Measurements from ENCODE around the gene DGKQ.
"Not testable (repeated sequence)": the region's sequence is repeated elsewhere in the genome, so short reads cannot be mapped to it uniquely, and the experiment has no call there.

Gene DGKQ

DNA sequence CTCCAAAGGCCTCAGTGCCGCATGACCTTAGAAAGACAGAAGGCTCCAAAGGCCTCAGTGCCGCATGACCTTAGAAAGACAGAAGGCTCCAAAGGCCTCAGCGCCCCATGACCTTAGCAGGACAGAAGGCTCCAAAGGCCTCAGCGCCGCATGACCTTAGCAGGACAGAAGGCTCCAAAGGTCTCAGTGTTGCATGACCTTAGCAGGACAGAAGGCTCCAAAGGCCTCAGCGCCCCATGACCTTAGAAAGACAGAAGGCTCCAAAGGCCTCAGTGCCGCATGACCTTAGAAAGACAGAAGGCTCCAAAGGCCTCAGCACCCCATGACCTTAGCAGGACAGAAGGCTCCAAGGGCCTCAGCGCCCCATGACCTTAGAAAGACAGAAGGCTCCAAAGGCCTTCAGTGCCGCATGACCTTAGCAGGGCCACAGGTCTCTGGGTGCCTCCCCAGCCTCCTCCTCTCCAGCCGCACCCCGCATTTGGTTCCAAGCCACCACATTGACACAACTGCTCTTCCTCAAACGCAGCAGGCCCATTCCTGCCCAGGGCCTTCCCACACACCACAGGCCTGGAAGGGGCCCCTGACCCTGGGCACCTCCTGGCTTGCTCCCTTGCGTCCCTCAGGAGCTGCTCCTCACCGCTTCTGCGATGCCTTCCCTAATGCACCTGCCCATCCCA is 54.2 kb downstream of the DGKQ start:
- not testable (repeated sequence) for DNase-seq

DNA sequence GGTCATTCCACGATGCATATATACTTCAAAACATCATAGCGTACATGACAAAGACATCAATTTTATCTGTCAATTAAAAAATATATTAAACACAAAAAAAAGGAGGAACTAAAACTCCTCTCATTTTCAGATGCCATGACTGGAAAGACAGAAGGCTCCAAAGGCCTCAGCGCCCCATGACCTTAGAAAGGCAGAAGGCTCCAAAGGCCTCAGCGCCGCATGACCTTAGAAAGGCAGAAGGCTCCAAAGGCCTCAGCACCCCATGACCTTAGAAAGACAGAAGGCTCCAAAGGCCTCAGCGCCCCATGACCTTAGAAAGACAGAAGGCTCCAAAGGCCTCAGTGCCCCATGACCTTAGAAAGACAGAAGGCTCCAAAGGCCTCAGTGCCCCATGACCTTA is 54.8 kb downstream of the DGKQ start:
- not testable (repeated sequence) for DNase-seq

DNA sequence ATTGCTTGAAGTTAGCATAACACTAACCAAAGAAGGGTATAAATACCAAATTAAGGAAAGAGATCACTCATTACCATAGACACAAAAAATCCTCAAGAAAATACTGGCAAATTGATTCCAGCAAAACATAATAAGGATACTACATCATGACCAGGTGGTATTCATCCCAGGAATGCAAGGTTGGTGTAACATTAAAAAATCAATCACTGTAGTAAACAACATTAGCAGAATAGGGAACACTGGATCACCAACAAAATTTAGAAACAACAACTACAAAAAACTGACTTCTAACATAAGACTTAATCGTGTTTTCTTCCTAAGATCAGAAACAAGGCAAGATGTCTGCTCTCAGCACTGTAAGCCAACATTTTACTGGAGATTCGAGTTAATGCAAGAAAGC is 55.4 kb downstream of the DGKQ start:
- DNase-seq = no peak

DNA sequence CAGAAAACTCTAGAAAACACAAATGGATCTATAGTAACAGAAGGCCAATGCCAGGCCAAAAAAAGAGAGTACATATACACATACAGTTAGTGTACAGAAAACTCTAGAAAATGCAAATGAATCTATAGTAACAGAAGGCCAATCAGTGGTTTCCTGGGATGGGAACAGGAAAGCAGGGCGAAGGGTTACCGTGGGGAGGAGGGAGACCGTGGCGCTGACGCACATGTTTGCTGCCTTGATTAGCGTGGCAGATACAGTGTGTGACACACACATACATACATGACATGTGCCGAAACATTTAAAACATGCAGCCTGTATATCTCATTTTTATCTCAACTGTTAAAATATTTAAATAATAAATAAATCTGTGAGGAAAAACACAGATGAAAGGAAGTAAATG is 55.9 kb downstream of the DGKQ start:
- no peak for DNase-seq

DNA sequence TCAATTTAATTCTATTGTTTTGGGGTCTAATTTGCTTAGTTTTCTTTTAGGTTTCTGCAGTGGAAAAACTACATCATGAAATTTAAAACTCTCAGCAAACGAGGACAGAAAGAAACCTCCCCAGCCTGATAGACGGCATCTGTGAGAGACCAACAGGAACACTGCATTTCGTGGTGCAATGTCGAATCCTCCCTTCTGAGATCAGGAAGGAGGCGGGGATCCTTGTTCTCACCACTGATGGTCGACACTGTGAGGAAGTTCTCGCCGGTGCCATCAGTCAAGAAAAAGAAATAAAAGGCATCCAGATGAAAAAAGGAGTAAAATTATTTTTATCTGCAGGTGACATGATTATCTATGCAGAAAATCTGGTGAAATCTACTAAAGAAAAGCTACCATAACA is 57.8 kb downstream of the DGKQ start:
- DNase-seq = no peak

DNA sequence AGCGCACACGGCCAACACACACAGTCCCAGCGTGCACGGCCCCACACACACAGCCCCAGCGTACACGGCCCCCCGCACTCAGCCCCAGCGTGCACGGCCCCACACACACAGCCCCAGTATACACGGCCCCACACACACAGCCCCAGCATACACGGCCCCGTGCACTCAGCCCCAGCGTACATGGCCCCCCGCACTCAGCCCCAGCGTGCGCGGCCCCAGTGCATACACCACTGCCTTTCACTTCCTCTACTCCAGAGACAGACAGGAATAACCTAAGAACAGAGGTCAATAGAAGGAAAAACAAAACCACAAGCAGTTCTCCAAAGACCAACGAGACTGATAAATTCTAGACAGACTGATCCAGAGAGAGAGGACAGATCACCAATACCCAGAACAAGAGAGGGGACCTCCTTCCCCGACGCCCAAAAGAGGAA is 58.3 kb downstream of the DGKQ start:
- DNase-seq = no peak

DNA sequence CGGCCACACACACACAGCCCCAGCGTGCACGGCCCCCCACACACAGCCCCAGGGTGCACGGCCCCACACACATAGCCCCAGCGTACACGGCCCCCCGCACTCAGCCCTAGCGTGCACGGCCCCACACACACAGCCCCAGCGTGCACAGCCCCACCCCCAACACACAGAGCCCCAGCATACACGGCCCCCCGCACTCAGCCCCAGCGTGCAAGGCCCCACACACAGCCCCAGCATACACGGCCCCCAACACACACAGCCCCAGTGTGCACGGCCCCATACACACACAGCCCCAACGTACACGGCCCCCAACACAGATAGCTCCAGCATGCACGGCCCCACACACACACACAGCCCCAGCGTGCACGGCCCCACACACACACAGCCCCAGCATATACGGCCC is 58.8 kb downstream of the DGKQ start:
- no peak for DNase-seq

DNA sequence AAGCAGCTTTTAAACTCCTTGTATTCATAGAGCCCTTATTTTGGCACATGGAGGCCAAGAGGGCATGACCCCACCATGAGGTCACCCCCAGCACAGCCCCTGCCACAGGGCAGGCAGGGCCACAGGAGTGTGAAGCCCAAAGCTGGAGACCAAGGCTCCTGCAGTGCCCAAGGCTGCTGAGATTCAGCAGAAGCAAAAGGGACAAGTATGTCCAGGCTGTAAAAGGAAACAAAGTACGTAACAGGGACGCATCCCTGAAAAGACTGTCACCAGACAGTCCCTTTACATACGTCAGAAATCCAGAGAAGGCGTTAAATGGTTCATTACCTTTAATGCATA is 60.1 kb downstream of the DGKQ start:
- DNase-seq = no peak

DNA sequence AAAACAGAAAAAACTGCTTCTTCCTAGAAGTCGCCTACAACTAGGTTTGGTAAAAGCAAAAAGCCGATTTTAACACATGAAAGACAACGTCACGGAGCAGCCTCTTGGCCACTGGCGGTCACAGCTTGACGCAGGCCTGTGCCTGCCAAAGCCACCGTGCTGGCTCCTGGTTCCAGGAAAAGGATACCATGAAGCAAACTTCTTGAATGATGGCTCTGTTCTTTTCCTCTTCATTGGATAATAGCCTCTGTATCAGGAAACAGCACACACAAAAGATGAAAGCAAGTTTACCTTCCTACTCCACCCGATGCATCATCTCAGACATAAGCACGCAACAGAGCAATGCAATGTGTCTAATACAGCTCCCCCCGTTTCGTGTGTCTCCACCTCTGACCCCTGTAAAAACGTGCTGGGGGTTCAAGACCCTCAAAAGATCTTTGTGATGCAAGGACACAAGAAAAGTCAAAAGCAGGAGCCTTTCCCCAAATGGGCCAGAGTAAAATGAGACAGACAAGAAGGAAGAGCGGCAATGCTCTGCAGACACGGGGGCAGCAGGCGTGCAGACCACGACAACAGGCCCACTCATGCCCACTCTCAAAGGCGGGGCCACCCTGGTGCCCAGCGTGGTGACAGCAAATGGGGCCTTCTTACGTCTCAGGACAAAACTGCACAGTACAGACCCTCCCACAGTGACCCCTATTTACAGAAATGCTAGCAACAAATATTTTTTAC is 60.7 kb downstream of the DGKQ start:
- DNase-seq = no peak

DNA sequence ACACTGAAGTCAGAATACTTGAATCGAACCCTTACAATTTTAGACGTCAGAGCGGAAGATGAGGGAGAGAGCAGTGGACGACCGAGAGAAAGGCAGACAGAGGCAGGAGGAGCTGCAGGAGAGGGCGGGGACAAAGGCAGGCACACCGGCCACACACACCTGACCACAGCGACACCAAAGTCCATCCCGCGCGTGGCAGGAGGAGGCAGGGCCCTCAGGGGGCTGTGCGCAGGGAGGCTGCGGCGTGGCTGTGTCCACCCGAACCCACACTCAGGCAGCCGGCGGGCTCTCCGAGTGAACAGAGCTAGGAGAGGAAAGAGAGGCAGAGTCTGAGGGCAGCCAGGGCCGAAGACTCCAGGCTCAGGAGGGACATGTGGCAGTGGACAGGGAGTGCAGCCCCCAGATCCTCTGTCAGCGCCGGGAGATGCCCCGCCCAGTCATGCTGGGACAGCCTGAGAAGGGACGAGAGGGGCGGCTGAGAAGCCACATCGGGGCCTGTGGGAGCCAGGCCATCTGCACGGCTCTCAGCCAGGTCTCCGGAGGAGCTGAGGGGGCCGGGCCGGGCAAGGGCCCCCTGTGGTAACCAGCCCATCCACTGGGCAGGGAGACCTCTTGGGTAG is 61.4 kb downstream of the DGKQ start:
- DNase-seq = no peak

DNA sequence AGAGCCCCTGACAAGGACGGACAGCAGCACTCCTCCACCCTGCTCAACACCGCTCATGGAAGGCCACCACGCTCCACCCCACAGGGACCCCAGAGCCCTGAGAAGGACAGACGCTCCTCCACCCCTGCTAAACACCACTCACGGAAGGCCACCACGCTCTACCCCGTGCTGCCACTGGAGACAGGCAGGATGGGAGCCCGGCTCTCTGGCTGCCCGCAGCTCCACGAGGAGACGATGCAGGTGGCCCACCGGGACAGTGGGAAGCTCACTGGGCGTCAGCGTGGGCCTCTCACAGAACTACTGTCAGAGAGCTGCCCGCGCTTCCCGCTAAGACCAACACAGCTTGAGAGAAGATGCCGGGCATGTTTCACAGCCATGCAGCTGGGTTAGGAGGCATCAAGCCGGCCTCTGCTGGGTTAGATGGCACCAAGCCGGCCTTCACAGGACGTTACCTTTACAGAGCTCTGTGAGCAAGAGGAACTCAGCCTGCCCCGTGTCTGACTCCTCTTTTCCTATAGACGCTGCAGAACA is 62.1 kb downstream of the DGKQ start:
- no peak for DNase-seq

DNA sequence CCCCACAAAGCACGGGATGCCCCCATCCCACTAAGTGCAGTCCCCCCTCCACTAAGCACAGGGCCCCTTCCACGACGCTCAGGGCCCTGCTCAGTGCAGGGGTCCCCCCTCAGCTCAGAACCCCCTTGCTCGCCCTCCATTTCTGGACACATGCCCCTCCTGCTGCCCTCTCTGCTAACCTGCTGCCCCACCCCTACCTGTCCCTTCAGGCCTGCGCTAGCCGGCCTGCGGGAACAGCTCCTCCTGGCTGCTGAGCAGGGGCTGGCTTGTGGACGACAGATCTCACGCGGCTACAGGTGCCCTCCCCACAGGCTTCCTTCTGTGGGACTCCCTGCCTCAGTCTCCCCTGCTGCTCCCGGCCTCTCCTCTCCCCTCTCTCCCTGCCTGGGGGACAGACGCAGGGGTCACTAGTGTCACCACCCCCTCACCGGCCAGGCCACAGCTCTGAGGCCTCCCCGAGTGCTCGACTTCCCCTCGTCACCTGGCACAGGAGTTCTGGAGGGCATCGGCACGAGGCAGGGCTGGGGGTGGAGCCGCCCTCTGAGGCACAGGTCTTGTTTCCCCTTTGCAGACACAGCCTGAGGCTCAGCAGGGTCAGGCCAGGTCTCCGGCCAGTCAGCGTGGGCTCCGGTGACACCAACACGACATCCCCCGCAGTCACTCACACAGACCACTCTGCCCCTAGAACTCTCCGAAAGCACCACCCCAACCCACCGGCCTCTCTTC is 62.8 kb downstream of the DGKQ start:
- no peak for DNase-seq

DNA sequence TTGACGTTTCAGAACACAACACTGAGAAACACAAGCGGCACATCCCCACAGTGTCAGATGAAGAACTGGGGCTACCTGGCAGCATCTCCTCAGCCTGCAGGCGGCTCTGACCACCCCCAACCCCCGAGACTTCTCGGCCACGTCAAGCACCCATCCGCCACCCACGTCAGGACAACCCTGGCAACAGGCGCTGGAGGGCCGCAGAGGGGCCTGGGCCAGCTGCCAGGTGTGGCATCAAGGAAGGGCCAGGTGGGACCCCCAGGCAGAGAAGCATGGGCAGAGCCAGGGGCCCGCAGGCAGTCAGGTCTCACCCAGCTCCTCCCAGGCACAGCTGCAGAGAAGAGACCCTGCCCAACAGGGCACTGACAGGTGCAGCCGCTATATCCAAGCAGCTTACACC is 63.5 kb downstream of the DGKQ start:
- no peak for DNase-seq

DNA sequence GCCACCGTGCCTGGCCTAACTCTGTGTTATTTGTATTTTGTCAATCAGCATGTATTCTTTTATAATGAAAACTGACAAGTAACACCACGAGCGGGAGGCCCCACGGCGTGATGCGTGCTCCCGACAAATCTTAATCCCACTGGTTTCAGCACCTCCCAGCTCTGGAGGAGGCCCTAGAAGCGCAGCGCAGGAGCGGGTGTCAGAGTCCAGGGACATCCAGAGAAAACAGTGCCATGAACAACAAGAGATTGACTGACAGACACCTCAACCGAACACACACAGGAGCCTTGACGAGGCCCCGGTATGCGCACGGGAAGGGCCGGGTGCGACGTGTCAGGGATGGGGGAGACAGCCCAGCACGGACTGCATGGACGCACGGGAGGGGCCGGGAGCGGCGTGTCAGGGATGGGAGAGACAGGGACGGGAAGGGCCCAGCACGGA is 64.2 kb downstream of the DGKQ start:
- DNase-seq = no peak
